ENCODE results near the gene NDST1. TPM values are rescaled to one million over a fixed set of nuclear protein-coding genes. Genes with fewer than 3 reads are reported as not detected.

The NDST1 gene
- total RNA-seq, 4 donors from 2014 or later, result 36.1 to 70.5 (median 50.5) TPM

DNA sequence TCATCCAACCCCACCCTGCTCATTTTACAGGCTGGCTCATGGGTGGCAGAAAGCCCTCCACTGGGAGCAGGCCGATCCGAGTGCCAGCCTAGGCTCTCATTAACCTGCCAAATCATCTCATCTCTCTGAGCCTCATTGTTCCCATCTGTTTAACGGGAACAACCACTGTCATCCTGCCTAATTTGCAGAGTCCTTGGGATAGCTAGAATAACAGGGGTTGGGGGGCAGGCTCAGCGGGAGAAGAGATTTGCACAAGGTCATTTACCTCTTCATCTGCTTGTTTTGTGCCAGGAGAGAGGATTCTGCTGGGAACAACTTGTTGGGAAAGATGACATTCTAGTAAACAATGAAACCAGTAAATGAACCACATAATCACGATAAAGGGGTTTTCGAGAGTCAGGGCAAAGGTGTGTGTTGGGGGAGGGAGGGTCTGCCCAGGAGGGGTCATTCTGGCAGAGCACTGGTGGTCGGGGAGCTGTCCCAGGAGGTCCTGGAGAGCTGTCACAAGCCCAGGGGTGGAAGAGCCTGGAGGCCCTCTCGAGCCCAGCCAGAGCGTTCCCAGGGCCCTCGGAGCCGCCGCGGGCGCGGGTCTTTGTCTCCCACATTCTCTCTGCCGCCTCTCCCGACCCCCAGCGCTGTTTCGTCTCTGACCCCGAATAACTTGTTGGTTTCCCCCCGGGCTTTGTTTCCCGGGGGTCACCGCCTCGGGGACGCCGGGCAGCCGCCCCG lies 22.8 kb upstream of the NDST1 start:
- Histone ChIP-seq H3K4me1 (peaks cover 33 to 35% of the 10 kb centered on the region in 2 donors), H3K36me3 (no peaks in the 10 kb centered on the region), H3K4me3 (peak overlapping the region; percentile 80 to 100 (median 94)), H3K9me3 (no peaks in the 10 kb centered on the region), H3K27me3 (no peaks in the 10 kb centered on the region), H3K27ac (peak overlapping the region; percentile 83 to 98 (median 95))
- ATAC-seq (no peak), DNase-seq (no peak)
- in situ Hi-C loops (cut with MboI; ENCODE audit: low sequenced_read_pairs in 4 of 4), result no loop called here
- TF ChIP-seq, protein P1, sequence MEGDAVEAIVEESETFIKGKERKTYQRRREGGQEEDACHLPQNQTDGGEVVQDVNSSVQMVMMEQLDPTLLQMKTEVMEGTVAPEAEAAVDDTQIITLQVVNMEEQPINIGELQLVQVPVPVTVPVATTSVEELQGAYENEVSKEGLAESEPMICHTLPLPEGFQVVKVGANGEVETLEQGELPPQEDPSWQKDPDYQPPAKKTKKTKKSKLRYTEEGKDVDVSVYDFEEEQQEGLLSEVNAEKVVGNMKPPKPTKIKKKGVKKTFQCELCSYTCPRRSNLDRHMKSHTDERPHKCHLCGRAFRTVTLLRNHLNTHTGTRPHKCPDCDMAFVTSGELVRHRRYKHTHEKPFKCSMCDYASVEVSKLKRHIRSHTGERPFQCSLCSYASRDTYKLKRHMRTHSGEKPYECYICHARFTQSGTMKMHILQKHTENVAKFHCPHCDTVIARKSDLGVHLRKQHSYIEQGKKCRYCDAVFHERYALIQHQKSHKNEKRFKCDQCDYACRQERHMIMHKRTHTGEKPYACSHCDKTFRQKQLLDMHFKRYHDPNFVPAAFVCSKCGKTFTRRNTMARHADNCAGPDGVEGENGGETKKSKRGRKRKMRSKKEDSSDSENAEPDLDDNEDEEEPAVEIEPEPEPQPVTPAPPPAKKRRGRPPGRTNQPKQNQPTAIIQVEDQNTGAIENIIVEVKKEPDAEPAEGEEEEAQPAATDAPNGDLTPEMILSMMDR (IDR thresholded peaks at IDR 0.05 in 4 of 5, conservative IDR thresholded peaks at IDR 0.05 in 1 of 5), result no peak
- no peak for TF ChIP-seq POLR2A (IDR thresholded peaks at IDR 0.05)
- intact Hi-C loops (cut with DNase I; ENCODE audit: low total_unique reads), result no loop called here

DNA sequence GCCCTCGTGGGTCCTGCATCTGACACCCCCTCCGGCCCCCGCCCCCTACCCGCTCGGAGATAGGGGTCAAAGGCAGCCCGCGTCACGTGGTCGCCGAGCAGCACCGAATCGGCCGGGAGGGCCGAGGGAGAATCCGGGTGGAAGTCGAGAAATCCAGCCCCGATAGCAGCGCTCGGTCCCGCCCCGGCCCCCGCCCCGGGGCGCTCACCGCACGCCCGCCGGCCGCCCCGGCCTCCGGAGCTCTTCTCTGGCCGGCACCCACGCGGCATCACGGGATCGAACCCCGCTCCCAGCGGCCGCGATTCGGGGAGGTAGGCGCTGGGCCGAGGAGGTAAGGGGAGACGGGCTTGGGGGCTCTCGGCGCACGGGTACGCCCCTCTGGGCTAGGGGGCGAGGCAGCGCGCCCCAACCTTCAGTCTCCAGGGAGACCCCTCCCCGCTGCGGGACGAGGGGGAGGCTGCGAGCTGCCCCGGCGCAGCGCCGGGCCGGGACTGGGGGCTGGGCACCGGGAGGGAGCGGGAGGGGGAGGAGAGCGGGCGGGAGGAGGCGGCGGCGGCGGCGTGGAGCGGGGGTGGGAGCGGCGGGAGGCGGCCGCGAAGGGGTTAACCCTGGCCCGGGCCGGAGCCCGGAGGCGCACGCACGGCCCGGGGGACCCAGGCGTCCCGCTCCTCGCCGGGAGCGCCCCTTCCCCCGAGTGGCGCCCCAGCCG lies 22.1 kb upstream of the NDST1 start:
- peak in 1 of 2 donors; percentile 50 for DNase-seq
- in situ Hi-C loops (cut with MboI; ENCODE audit: low sequenced_read_pairs in 4 of 4) (no loop called here), intact Hi-C loops (cut with DNase I; ENCODE audit: low total_unique reads) (loop anchor here (2.0 kb wide), 2 partner anchors 25 to 39 kb away; no protein-coding TSS in a partner anchor)
- H3K4me1 ChIP-seq, result peaks cover 41 to 42% of the 10 kb centered on the region in 2 donors
- ATAC-seq, result peak; percentile 43 to 51
- H3K27ac ChIP-seq, result peak overlapping the region; percentile 83 to 98 (median 95)
- H3K36me3 ChIP-seq, result no peaks in the 10 kb centered on the region
- TF ChIP-seq POLR2A (IDR thresholded peaks at IDR 0.05), result peak; percentile 62 to 64
- TF ChIP-seq, protein P1 (IDR thresholded peaks at IDR 0.05 in 4 of 5, conservative IDR thresholded peaks at IDR 0.05 in 1 of 5), result no peak
- H3K9me3 ChIP-seq, result no peaks in the 10 kb centered on the region
- peak overlapping the region; percentile 80 to 100 (median 94) for H3K4me3 ChIP-seq
- H3K27me3 ChIP-seq, result no peaks in the 10 kb centered on the region

DNA sequence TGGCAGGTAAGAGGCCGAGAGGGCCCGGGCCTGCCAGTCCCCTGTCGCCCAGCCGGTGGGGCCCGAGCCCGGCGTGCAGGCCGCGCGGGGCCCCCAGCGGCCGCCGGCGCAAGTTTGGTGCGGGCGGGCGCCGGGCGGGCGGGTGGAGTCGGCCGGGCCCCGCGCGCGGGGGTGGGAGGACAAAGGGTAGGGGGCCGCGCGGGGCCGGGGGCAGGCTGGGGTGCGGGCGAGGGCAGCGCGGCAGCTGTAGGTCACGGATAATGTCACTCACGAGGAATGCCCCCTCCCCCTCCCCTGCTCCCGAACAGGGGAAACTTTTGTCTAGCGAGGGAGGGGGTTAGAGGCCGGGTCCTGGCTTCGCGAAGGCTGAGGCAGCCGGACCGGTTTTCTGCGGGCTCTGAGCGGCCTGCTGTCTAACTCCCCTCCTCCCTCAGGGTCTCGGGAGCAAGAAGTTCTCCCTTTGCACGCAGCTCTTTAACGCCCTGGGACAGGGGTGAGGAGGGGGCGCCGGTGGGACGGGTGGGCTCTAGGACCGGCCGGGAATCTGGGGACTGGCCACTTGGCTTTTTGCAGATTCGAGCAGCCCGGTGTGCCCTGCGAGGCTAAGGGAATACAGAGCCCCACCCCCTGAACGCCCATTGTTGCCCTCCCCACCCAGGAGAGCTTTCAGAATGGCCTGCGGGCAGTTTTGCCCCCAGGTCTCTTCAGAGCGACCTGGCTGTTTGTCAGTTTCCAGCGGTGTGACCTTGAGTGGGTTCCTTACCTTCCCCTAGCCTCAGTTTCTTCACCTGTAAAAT lies 21.3 kb upstream of the NDST1 start:
- in situ Hi-C loops (cut with MboI; ENCODE audit: low sequenced_read_pairs in 4 of 4), result no loop called here

More for the DNA sequence above, 21.3 kb upstream of the NDST1 start:
- intact Hi-C loops (cut with DNase I; ENCODE audit: low total_unique reads), result loop anchor here (2.0 kb wide), 2 partner anchors 26 to 38 kb away; no protein-coding TSS in a partner anchor
- peak; percentile 35 to 46 for ATAC-seq
- peak overlapping the region; percentile 83 to 98 (median 95) for H3K27ac ChIP-seq
- H3K36me3 ChIP-seq, result no peaks in the 10 kb centered on the region
- H3K27me3 ChIP-seq, result no peaks in the 10 kb centered on the region
- no peak for TF ChIP-seq POLR2A (IDR thresholded peaks at IDR 0.05)
- TF ChIP-seq, protein P1 (IDR thresholded peaks at IDR 0.05 in 4 of 5, conservative IDR thresholded peaks at IDR 0.05 in 1 of 5), result peak in 1 of 5 experiments; percentile 9
- H3K4me3 ChIP-seq, result peak overlapping the region; percentile 80 to 100 (median 94)
- peak in 1 of 2 donors; percentile 58 for DNase-seq
- no peaks in the 10 kb centered on the region for H3K9me3 ChIP-seq
- peaks cover 48 to 49% of the 10 kb centered on the region in 2 donors for H3K4me1 ChIP-seq

Measured in gastrocnemius medialis (tissue), 4 donors.